AG09309 (cell line): ENCODE results near the gene ANG.
A peak's percentile ranks its signal among the peaks of the same experiment; 100 is the strongest.

Experiments used
- DNase-seq: peaks from one replicate; pipeline ENCODE4 v3.0.0-alpha.2; 2010; ENCODE audit warnings: low read depth
- H3K4me3 ChIP-seq: 2 replicates; pipeline ENCODE4 v1.5.1; 2011; ENCODE audit warnings: mild to moderate bottlenecking, low read depth, low read length, moderate library complexity; ENCODE audit not compliant: control insufficient read depth
- TF ChIP-seq, protein P1 (sequence below): IDR thresholded peaks from 2 replicates; pipeline ENCODE4 v1.5.1; 2011; ENCODE audit warnings: mild to moderate bottlenecking, low read depth, low read length, inconsistent platforms; ENCODE audit not compliant: insufficient read depth, control insufficient read depth; ENCODE audit errors: missing control alignments

Gene ANG

DNA sequence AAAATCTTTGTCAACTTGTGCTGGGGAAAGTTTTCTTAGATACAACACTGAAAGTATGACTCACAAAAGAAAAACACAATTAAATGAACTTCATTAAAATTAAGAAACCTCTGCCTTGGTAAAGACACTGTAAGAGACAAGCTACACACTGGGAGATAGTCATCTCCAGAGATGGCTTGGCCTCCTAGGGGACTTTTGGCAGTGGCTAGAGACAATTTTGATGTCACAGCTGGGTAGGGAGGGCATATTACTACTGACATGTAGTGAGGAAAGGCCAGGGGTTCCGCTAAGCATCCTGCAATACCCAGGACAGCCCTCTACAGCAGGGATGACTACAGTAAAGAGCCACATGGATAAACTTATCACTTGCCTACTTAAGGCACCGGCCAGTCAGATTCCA is 12.9 kb upstream of the ANG start:
- TF ChIP-seq, protein P1, sequence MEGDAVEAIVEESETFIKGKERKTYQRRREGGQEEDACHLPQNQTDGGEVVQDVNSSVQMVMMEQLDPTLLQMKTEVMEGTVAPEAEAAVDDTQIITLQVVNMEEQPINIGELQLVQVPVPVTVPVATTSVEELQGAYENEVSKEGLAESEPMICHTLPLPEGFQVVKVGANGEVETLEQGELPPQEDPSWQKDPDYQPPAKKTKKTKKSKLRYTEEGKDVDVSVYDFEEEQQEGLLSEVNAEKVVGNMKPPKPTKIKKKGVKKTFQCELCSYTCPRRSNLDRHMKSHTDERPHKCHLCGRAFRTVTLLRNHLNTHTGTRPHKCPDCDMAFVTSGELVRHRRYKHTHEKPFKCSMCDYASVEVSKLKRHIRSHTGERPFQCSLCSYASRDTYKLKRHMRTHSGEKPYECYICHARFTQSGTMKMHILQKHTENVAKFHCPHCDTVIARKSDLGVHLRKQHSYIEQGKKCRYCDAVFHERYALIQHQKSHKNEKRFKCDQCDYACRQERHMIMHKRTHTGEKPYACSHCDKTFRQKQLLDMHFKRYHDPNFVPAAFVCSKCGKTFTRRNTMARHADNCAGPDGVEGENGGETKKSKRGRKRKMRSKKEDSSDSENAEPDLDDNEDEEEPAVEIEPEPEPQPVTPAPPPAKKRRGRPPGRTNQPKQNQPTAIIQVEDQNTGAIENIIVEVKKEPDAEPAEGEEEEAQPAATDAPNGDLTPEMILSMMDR = no peak
- DNase-seq = no peak
- no peak overlapping the region for H3K4me3 ChIP-seq

DNA sequence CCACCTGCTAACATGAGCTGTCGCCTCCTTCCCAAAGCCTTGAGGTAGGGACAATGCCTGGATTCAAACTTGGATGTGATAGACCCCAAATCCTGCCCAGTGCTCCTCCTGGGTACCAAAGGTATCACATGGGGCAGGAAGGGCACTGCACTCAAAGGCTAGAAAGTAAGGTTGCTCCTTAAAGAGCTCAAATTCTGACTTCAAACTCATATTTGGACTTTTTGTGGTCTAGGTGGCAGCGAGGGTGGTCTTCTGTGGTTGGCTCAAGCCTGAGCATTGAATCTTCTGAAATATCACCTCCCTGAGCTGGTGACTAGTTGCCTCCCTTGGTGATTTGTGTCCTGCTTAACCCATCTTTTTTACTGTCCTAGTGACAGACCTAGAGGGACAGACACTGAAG is 12.5 kb upstream of the ANG start:
- TF ChIP-seq, protein P1 = no peak
- no peak for DNase-seq
- H3K4me3 ChIP-seq = no peak overlapping the region

DNA sequence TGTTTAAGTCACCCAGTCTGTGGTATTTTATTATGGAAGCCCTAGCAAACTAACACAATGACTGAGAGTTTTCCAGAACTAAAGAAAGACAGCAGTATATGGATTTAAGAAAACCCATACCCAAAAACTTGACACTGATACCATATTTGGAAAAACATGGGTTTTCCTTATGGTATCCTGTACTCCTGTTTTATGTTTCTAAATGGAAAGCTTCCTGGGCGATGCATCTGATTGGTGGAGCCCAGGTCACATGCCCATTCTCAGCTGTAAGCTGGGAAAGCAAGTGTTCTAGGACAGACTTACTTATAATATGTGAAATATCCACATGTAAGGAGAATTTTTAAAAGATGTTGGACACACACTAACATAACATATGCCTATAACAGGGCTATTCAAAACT is 8.7 kb upstream of the ANG start:
- no peak overlapping the region for H3K4me3 ChIP-seq
- TF ChIP-seq, protein P1 = no peak
- no peak for DNase-seq

DNA sequence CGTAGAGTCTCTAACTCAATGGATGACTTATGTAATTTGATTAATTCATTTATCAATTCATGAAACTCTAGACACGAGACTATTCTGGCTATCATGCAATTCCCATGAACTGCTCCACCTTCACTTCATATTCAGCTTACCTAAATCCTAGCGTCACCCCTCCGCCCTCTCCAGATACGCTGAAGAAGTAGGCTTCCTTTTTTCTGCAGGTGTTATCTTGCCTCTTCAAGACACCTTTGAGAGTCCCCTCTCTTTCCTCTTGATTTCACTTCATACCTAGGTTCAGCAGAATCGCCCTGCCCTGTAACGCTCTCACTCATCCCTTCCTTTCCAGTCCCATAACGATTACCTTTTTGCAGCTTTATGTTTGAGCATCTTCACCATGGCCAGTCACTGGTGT is 8.2 kb upstream of the ANG start:
- TF ChIP-seq, protein P1 = no peak
- no peak for DNase-seq
- H3K4me3 ChIP-seq = no peak overlapping the region

DNA sequence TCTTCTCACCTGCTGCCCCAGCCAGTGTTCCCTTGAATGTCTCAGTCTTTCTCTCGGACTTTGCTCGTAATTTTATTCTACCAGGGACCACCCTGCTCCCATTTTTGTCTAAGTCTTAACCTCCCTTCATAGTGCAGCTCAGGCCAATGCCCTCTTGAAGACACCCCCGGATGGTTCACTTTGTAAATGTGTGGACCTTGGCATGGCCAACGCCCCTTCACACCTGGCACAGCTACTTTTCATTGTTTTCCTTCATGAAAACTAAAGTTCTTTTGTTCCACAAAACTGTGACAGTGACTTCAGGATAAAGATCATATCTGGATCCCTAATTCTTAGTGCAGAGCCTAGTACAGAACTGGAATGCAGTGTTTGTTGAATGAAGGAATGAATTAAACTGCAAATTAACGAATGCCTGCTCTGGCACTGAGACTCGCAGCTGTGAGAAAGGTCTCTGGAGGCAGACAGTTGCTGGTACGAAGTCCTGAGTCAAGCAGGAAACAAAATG is 7.7 kb upstream of the ANG start:
- TF ChIP-seq, protein P1 = no peak
- no peak for DNase-seq
- H3K4me3 ChIP-seq = peak overlapping the region; percentile 44

DNA sequence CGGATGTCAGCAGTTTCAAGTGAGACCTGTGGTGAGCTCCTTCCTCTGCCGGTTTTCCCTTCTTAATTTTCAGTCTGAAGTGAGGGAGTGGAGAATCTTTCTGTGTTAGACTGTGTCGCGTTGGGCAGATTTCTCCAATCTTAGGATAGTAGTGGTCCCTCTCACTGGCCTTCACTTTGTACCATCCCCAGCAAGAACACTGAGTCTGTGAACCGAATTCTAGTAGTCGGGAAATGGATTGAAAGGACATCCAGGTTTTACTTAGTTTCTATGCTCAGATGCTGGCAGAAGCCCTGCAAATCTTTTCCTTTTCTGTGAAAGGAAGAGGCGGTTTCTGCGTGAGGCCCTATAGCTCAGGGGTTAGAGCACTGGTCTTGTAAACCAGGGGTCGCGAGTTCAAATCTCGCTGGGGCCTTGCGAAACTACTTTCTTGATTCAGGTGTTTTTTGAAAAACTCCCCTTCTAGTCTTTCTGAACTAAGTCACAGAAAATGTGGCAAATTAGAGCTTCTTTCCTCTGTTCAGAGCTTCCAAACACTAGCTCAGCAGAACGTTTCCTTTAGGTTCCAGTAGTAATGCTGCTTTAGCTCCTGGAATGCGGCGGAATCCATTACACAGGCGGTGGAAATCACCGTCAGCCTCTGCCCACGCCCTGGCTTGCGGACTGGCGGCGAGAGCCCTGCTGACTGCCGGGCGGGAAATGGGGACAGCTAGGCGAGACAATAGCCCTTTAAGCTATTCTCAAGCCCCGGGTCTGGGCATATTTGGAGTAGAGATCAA is 7.0 kb upstream of the ANG start:
- TF ChIP-seq, protein P1 = no peak
- H3K4me3 ChIP-seq = peak overlapping the region; percentile 93
- peak; percentile 45 for DNase-seq
